GM12873 (cell line): ENCODE data around the gene CCDC102A.

Source experiments
- CTCF ChIP-seq: IDR thresholded peaks from 2 replicates; pipeline ENCODE4 v1.5.1; 2012; ENCODE audit warnings: low read depth, mild to moderate bottlenecking, moderate library complexity, low read length, control low read depth; ENCODE audit not compliant: insufficient read depth; ENCODE audit errors: missing control alignments

Gene CCDC102A

GRCh38 chr16:57519796-57520360 lies 16.5 kb downstream of the CCDC102A start:
- peak; percentile 99 for TF ChIP-seq CTCF

GRCh38 chr16:57518922-57519321 lies 17.4 kb downstream of the CCDC102A start:
- no peak for TF ChIP-seq CTCF

GRCh38 chr16:57518520-57518919 lies 17.9 kb downstream of the CCDC102A start:
- no peak for TF ChIP-seq CTCF

GRCh38 chr16:57517397-57518367 lies 18.7 kb downstream of the CCDC102A start:
- no peak for TF ChIP-seq CTCF

GRCh38 chr16:57516773-57517172 lies 19.6 kb downstream of the CCDC102A start:
- no peak for TF ChIP-seq CTCF

GRCh38 chr16:57516176-57516725 lies 20.1 kb downstream of the CCDC102A start:
- no peak for TF ChIP-seq CTCF

GRCh38 chr16:57514791-57515600 lies 21.4 kb downstream of the CCDC102A start:
- TF ChIP-seq CTCF, result no peak
